Measurements from ENCODE around the gene DCAF8. TPM values are rescaled to one million over a fixed set of nuclear protein-coding genes. Genes with fewer than 3 reads are reported as not detected.

The DCAF8 gene
- polyA plus RNA-seq, 3 donors = 200 to 285 (median 205) TPM

GRCh38 chr1:160282807-160283206 is 20.5 kb upstream of the DCAF8 start:
- no peak for DNase-seq (ENCODE audit: extremely low read depth in 1 of 11, low read depth in 9 of 11, low spot score in 4 of 11)

GRCh38 chr1:160277987-160278386 is 15.6 kb upstream of the DCAF8 start:
- no peak for DNase-seq (ENCODE audit: extremely low read depth in 1 of 11, low read depth in 9 of 11, low spot score in 4 of 11)

GRCh38 chr1:160277330-160277729 is 15.0 kb upstream of the DCAF8 start:
- no peak for DNase-seq (ENCODE audit: extremely low read depth in 1 of 11, low read depth in 9 of 11, low spot score in 4 of 11)

GRCh38 chr1:160271025-160271424 is 8.7 kb upstream of the DCAF8 start:
- no peak for DNase-seq (ENCODE audit: extremely low read depth in 1 of 11, low read depth in 9 of 11, low spot score in 4 of 11)

- no peak for DNase-seq (ENCODE audit: extremely low read depth in 1 of 11, low read depth in 9 of 11, low spot score in 4 of 11)
These were observed 5.1 kb upstream of the DCAF8 start for GRCh38 chr1:160267284-160267991.

- no peak for DNase-seq (ENCODE audit: extremely low read depth in 1 of 11, low read depth in 9 of 11, low spot score in 4 of 11)
These were observed 2.5 kb upstream of the DCAF8 start for GRCh38 chr1:160264795-160265307.

GRCh38 chr1:160261556-160261892 is 825 bp downstream of the DCAF8 start:
- peak in 8 of 11 donors; percentile 37 to 64 (median 59) for DNase-seq (ENCODE audit: extremely low read depth in 1 of 11, low read depth in 9 of 11, low spot score in 4 of 11)

- peak; percentile 83 to 97 (median 91) for DNase-seq (ENCODE audit: extremely low read depth in 1 of 11, low read depth in 9 of 11, low spot score in 4 of 11)
These were observed 1.7 kb downstream of the DCAF8 start for GRCh38 chr1:160260406-160261382.

GRCh38 chr1:160258177-160258798 is 4.1 kb downstream of the DCAF8 start:
- no peak for DNase-seq (ENCODE audit: extremely low read depth in 1 of 11, low read depth in 9 of 11, low spot score in 4 of 11)

GRCh38 chr1:160257411-160258015 is 4.8 kb downstream of the DCAF8 start:
- DNase-seq (ENCODE audit: extremely low read depth in 1 of 11, low read depth in 9 of 11, low spot score in 4 of 11) = no peak

- no peak for DNase-seq (ENCODE audit: extremely low read depth in 1 of 11, low read depth in 9 of 11, low spot score in 4 of 11)
These were observed 5.8 kb downstream of the DCAF8 start for GRCh38 chr1:160256396-160257046.

- no peak for DNase-seq (ENCODE audit: extremely low read depth in 1 of 11, low read depth in 9 of 11, low spot score in 4 of 11)
These were observed 6.5 kb downstream of the DCAF8 start for GRCh38 chr1:160255781-160256300.

GRCh38 chr1:160251687-160252526 is 10.4 kb downstream of the DCAF8 start:
- DNase-seq (ENCODE audit: extremely low read depth in 1 of 11, low read depth in 9 of 11, low spot score in 4 of 11) = peak in 9 of 11 donors; percentile 36 to 77 (median 42)

GRCh38 chr1:160251011-160251410 is 11.3 kb downstream of the DCAF8 start:
- DNase-seq (ENCODE audit: extremely low read depth in 1 of 11, low read depth in 9 of 11, low spot score in 4 of 11) = no peak

GRCh38 chr1:160247053-160247452 is 15.3 kb downstream of the DCAF8 start:
- peak in 1 of 11 donors; percentile 18 for DNase-seq (ENCODE audit: extremely low read depth in 1 of 11, low read depth in 9 of 11, low spot score in 4 of 11)

GRCh38 chr1:160245434-160245833 is 16.9 kb downstream of the DCAF8 start:
- DNase-seq (ENCODE audit: extremely low read depth in 1 of 11, low read depth in 9 of 11, low spot score in 4 of 11) = no peak

- no peak for DNase-seq (ENCODE audit: extremely low read depth in 1 of 11, low read depth in 9 of 11, low spot score in 4 of 11)
These were observed 18.1 kb downstream of the DCAF8 start for GRCh38 chr1:160244209-160244608.

- DNase-seq (ENCODE audit: extremely low read depth in 1 of 11, low read depth in 9 of 11, low spot score in 4 of 11) = no peak
These were observed 18.6 kb downstream of the DCAF8 start for GRCh38 chr1:160243767-160244166.
